Esophagus squamous epithelium (tissue), 5 donors: Measurements from ENCODE around the gene EFCAB13. TPM values are rescaled to one million over a fixed set of nuclear protein-coding genes. Genes with fewer than 3 reads are reported as not detected.
A peak's percentile ranks its signal among the peaks of the same experiment; 100 is the strongest.

Experiments used
- DNase-seq: peaks from one replicate; lab custom pipeline; 2025; lab: John Stamatoyannopoulos, UW
- H3K27ac ChIP-seq, 4 donors: fragments of 200-600 bp; sonication (generic); one replicate each; pipeline ENCODE4 v1.5.1; 2016 to 2019; ENCODE audit warnings: mild to moderate bottlenecking in 1 of 4
- H3K27me3 ChIP-seq, 4 donors: fragments of 200-600 bp; sonication (generic); 1 replicate in 3 of 4; 2 replicates in 1 of 4; pipeline versions ENCODE4 v1.5.1 to v1.6.0; 2017 to 2021; ENCODE audit warnings: antibody characterized with exemption in 1 of 4
- H3K36me3 ChIP-seq, 3 donors: fragments of 200-600 bp; sonication (generic); one replicate each; pipeline ENCODE4 v1.5.1; 2016 to 2019
- H3K4me1 ChIP-seq, 3 donors: fragments of 200-600 bp; sonication (generic); one replicate each; pipeline ENCODE4 v1.5.1; 2017 to 2019
- H3K4me3 ChIP-seq, 4 donors: fragments of 200-600 bp; sonication (generic); 1 replicate in 3 of 4; 2 replicates in 1 of 4; pipeline ENCODE4 v1.5.1; 2016 to 2019; ENCODE audit warnings: mild to moderate bottlenecking in 2 of 4, moderate library complexity in 1 of 4
- H3K9me3 ChIP-seq, 3 donors: fragments of 200-600 bp; sonication (generic); one replicate each; pipeline ENCODE4 v1.5.1; 2016 to 2019
- CTCF ChIP-seq, 6 experiments: fragments of 450-650 bp in 4 of 6; fragments of 200-600 bp in 2 of 6; sonication (generic) in 2 of 6; IDR thresholded peaks; one replicate each; pipeline ENCODE4 v1.5.1; 2016 to 2019; ENCODE audit warnings: antibody characterized with exemption in 6 of 6, mild to moderate bottlenecking in 4 of 6, moderate library complexity in 4 of 6
- POLR2A ChIP-seq, 4 donors: fragments of 450-650 bp; IDR thresholded peaks; one replicate each; pipeline ENCODE4 v1.6.1; 2017; ENCODE audit warnings: antibody characterized with exemption in 4 of 4, mild to moderate bottlenecking in 4 of 4, moderate library complexity in 3 of 4
- WGBS, 2 donors: methylation state at CpG; one replicate each; pipeline ENCODE4 v1.1.5; 2018; 5-methylcytosine and 5-hydroxymethylcytosine counted together
- intact Hi-C: fragments of 100-400 bp; cut with DNase I; formaldehyde crosslinking; loops from one replicate; pipeline ENCODE4 v1.15.0; 2022
- total RNA-seq, 4 donors: library from RNA; depleted of rRNA; stranded (reverse); fragments of >200 nt; gene quantifications; one replicate each; pipeline ENCODE4 v1.1.0, GENCODE V29; 2016
- donor health status: DM: yes; HTN: yes; CAD: no.

EFCAB13 gene
- total RNA-seq, 4 donors from 2014 or later: 0.31 to 6.7 (median 2.4) TPM

DNA sequence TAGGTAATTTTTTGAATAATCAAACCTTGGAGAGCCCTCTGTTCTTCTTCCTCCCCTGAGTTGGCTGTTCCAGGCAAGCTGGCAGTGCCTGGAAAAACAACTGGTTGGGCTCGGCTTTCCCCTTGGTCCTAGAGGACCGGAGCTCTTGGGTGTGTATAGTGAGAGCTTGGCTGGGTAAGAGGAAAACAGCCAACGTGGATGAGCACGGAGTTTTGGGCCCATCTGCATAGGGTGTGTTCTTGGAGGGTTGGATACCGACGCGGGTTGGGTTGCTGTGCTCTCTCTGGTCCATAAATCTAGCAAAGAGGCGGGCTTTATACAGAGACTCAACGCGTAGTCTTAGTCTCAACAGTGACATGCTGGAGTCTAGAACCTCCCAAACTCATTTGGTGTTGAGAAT, 46.9 kb upstream of the EFCAB13 start:
- Histone ChIP-seq H3K36me3 (no peaks in the 10 kb centered on the region), H3K9me3 (no peaks in the 10 kb centered on the region), H3K4me1 (peaks cover 34 to 65% (median 51%) of the 10 kb centered on the region in 3 donors), H3K27me3 (no peaks in the 10 kb centered on the region), H3K27ac (peak overlapping the region; percentile 52 to 92 (median 84)), H3K4me3 (no peak overlapping the region)
- DNase-seq: no peak
- intact Hi-C loops: no loop called here
- 31 to 36% methylated on average over 6 to 10 of the region's 10 CpGs for WGBS, 2 donors
- TF ChIP-seq CTCF (IDR thresholded peaks at IDR 0.05): no peak
- no peak for TF ChIP-seq POLR2A (IDR thresholded peaks at IDR 0.05)

DNA sequence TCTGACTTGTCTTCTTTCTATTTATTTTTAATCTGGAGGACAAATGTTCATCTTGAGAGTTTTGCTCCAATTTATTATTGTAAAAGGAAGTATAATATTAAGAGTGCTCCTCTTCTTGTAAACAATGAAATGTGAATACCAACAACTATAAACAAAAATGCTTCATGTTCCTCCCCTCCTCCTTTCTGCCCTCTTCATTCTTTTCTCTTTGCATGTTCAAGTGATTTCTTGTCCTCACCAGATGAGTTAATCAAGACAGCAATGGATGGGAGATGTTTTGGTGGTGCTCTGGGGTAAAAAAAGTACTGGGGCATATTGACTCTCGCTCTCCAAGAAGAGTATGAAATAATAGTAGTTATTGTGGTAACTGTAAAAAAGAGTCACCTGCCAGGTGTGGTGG, 45.8 kb upstream of the EFCAB13 start:
- H3K9me3 ChIP-seq: no peaks in the 10 kb centered on the region
- TF ChIP-seq CTCF (IDR thresholded peaks at IDR 0.05): no peak
- intact Hi-C loops: no loop called here
- 73 to 82% methylated on average over 1 of the region's 1 CpG for WGBS, 2 donors
- H3K4me1 ChIP-seq: peaks cover 34 to 65% (median 51%) of the 10 kb centered on the region in 3 donors
- H3K27ac ChIP-seq: peak overlapping the region; percentile 63 to 92 (median 84)
- no peak overlapping the region for H3K4me3 ChIP-seq
- no peaks in the 10 kb centered on the region for H3K27me3 ChIP-seq
- DNase-seq: no peak
- no peaks in the 10 kb centered on the region for H3K36me3 ChIP-seq

GRCh38 chr17:47278561-47278960, 45.2 kb upstream of the EFCAB13 start:
- intact Hi-C loops: no loop called here
- H3K9me3 ChIP-seq: no peaks in the 10 kb centered on the region
- TF ChIP-seq CTCF (IDR thresholded peaks at IDR 0.05) (no peak), POLR2A (IDR thresholded peaks at IDR 0.05) (no peak)
- no peaks in the 10 kb centered on the region for H3K36me3 ChIP-seq
- H3K4me1 ChIP-seq: peaks cover 34 to 65% (median 51%) of the 10 kb centered on the region in 3 donors
- no peak for DNase-seq
- H3K4me3 ChIP-seq: no peak overlapping the region
- H3K27me3 ChIP-seq: no peaks in the 10 kb centered on the region
- H3K27ac ChIP-seq: peak overlapping the region; percentile 63 to 92 (median 84)
- 75 to 76% methylated on average over 3 to 4 of the region's 4 CpGs for WGBS, 2 donors

DNA sequence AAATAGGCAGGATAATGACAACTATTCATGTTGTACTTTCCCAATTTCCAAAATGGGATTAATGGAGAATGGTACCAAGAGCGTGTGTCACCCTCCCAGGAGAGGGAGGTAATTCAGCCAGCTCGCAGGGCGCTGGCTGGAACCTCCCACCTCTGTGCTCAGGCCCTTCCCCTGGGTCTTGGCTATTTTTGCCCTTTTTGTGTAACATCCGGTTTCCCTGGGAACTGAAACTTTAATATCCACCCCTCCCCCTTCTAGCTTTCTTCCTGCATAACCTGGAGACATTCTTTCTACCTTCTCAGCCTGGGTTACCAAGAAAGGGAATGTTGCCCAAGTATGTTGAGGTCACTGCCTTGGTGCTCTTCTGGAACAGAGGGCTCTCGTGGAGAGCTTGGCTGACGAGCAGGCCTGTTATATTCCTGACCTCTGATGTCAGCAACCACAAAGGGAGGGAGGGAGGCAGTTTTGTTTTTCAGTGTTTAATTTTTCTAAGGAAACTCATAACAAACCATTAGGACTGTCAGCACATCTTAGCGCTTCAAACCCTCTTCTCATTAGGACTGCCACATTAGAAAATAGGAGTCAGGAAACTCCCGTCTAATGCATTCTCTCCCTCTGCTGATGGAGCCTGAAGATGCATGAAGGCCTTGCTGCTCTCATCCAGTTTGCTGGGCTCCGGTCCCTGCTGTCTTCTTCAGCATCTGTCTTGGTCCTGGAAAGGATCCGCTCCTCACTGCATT, 44.5 kb upstream of the EFCAB13 start:
- TF ChIP-seq CTCF (IDR thresholded peaks at IDR 0.05): no peak
- TF ChIP-seq POLR2A (IDR thresholded peaks at IDR 0.05): no peak
- Histone ChIP-seq H3K36me3 (no peaks in the 10 kb centered on the region), H3K4me1 (peaks cover 34 to 65% (median 51%) of the 10 kb centered on the region in 3 donors), H3K4me3 (peak overlapping the region in 1 of 4 donors; percentile 5), H3K27ac (peak overlapping the region; percentile 63 to 92 (median 84)), H3K9me3 (no peaks in the 10 kb centered on the region), H3K27me3 (no peaks in the 10 kb centered on the region)
- DNase-seq: no peak
- 41 to 71% methylated on average over 9 to 10 of the region's 10 CpGs for WGBS, 2 donors
- intact Hi-C loops: no loop called here

DNA sequence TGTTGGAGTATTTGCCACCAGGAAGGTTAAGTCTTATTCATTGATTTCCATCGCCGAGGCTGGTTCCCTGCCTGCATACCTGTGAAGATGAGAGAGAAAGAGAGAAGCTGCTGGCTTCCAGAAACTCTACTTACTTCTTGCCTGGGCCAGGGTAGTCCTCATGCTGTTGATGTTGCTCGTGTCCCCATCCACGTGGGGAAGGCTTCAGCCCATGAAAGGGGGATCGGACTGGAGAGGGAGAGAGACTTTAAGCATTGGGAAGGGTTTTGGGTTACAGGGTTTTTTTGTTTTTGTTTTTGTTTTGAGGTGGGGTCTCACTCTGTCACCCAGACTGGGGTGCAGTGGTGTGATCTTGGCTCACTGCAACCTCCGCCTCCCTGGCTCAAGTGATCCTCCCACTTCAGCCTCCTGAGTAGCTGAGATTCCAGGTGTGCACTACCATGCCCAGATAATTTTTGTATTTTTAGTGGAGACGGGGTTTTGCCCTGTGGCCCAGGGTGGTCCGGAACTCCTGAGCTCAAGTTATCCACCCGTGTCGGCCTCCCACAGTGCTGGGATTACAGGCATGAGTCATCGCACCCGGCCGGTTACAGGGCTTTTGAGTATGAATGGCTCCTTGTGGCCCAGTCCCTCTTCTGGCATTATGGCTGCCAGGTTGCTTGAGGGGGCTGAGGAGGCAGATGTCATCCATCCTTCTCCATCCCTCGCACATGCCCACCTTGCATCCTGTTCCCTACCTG, 43.5 kb upstream of the EFCAB13 start:
- TF ChIP-seq CTCF (IDR thresholded peaks at IDR 0.05) (no peak), POLR2A (IDR thresholded peaks at IDR 0.05) (no peak)
- H3K27ac ChIP-seq: peak overlapping the region; percentile 63 to 92 (median 84)
- no peaks in the 10 kb centered on the region for H3K27me3 ChIP-seq
- 51 to 73% methylated on average over 6 to 14 of the region's 14 CpGs for WGBS, 2 donors
- DNase-seq: no peak
- intact Hi-C loops: no loop called here
- H3K4me1 ChIP-seq: peaks cover 34 to 56% (median 44%) of the 10 kb centered on the region in 3 donors
- H3K36me3 ChIP-seq: no peaks in the 10 kb centered on the region
- H3K4me3 ChIP-seq: no peak overlapping the region
- H3K9me3 ChIP-seq: no peaks in the 10 kb centered on the region
